ENCODE results near the gene HOMER2. TPM values are rescaled to one million over a fixed set of nuclear protein-coding genes. Genes with fewer than 3 reads are reported as not detected.

Gene HOMER2
- total RNA-seq, 1 donor from 2014 or later, result 48.8 TPM

GRCh38 chr15:82840166-82840565 is 112.4 kb downstream of the HOMER2 start:
- H3K4me3 ChIP-seq (ENCODE audit: low read depth, low read length), result no peak overlapping the region
- no peak for TF ChIP-seq CTCF (conservative IDR thresholded peaks at IDR 0.05; ENCODE audit: low read depth, low read length)
- DNase-seq (ENCODE audit: low read depth), result no peak

GRCh38 chr15:82839136-82839535 is 113.4 kb downstream of the HOMER2 start:
- no peak for DNase-seq (ENCODE audit: low read depth)
- no peak for TF ChIP-seq CTCF (conservative IDR thresholded peaks at IDR 0.05; ENCODE audit: low read depth, low read length)
- H3K4me3 ChIP-seq (ENCODE audit: low read depth, low read length), result no peak overlapping the region

- TF ChIP-seq CTCF (conservative IDR thresholded peaks at IDR 0.05; ENCODE audit: low read depth, low read length), result no peak
- H3K4me3 ChIP-seq (ENCODE audit: low read depth, low read length), result no peak overlapping the region
- no peak for DNase-seq (ENCODE audit: low read depth)
These were observed 114.3 kb downstream of the HOMER2 start for GRCh38 chr15:82838096-82838735.

- no peak for TF ChIP-seq CTCF (conservative IDR thresholded peaks at IDR 0.05; ENCODE audit: low read depth, low read length)
- no peak for DNase-seq (ENCODE audit: low read depth)
- no peak overlapping the region for H3K4me3 ChIP-seq (ENCODE audit: low read depth, low read length)
These were observed 117.1 kb downstream of the HOMER2 start for GRCh38 chr15:82835391-82835917.

GRCh38 chr15:82833362-82833682 is 119.2 kb downstream of the HOMER2 start:
- TF ChIP-seq CTCF (conservative IDR thresholded peaks at IDR 0.05; ENCODE audit: low read depth, low read length), result no peak
- DNase-seq (ENCODE audit: low read depth), result no peak
- no peak overlapping the region for H3K4me3 ChIP-seq (ENCODE audit: low read depth, low read length)

GRCh38 chr15:82832601-82833361 is 119.7 kb downstream of the HOMER2 start:
- DNase-seq (ENCODE audit: low read depth), result peak; percentile 92
- no peak overlapping the region for H3K4me3 ChIP-seq (ENCODE audit: low read depth, low read length)
- TF ChIP-seq CTCF (conservative IDR thresholded peaks at IDR 0.05; ENCODE audit: low read depth, low read length), result no peak
